GM18867 (cell line): ENCODE measurements around the gene PHACTR3.

Experiments used
- ATAC-seq: cut with Tn5 transposase; IDR thresholded peaks from one replicate; pipeline ENCODE4 v1.9.1; 2021; ENCODE audit warnings: mild to moderate bottlenecking, moderate library complexity; ENCODE audit not compliant: unreplicated experiment

The PHACTR3 gene

DNA sequence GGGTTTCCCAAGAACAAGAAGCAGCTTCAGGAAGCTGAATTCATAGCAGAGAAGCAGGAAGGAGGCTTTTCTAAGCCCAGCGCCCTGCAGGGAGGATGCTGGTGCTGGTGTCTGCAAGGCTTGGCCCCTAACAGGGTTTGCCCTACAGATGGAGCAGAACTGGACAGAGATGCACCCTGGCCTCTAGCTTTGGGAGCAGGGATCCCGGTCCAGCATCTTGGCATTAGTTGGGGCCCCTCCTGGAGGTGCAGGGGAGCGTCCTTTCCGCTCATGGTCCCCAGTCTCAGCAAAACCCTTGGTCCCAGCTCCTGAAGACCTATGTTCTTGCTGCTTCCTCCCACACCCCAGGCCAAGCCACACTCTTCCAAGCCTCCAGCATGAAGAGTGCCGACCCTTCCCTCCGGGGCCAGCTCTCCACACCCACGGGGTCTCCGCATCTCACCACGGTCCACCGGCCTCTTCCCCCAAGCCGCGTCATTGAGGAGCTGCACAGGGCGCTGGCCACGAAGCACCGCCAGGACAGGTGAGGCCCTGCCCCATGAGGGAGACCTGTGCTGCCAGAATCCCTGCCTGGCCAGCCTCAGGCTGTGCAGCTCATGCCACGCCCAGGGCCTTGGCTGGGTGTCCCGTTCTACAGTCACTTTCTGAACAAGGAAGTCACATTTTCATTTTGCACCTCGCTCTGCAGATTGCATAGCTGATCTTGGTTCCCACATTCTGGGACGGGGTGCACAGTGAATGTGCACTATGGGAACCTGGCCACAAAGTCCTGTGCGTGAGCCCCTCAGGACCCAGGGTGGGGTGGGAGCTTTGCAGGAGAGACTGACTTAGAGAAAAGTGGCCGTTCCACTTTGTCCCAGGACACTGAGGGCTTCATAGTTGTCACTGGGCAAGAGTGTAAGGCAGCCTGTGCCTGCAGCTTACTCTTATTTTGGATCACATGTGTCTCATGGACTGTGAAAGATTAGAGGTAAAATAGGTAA is 168.9 kb downstream of the PHACTR3 start:
- no peak for ATAC-seq

DNA sequence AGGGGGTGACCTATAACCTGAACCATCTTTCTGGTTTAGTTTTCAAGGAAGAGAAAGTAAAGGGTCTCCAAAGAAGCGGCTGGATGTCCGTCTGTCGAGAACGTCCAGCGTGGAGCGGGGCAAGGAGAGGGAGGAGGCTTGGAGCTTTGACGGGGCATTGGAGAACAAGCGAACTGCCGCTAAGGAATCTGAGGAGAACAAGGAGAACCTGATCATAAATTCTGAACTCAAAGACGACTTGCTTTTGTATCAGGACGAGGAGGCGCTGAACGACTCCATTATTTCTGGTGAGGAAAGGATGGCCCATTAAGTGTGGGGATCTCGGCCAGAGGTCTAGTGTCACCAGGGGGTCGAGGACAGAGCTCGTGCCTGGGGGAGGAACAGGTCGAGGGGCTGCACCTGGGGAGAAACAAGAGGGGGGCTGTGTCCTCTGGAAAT is 169.9 kb downstream of the PHACTR3 start:
- ATAC-seq, result no peak

DNA sequence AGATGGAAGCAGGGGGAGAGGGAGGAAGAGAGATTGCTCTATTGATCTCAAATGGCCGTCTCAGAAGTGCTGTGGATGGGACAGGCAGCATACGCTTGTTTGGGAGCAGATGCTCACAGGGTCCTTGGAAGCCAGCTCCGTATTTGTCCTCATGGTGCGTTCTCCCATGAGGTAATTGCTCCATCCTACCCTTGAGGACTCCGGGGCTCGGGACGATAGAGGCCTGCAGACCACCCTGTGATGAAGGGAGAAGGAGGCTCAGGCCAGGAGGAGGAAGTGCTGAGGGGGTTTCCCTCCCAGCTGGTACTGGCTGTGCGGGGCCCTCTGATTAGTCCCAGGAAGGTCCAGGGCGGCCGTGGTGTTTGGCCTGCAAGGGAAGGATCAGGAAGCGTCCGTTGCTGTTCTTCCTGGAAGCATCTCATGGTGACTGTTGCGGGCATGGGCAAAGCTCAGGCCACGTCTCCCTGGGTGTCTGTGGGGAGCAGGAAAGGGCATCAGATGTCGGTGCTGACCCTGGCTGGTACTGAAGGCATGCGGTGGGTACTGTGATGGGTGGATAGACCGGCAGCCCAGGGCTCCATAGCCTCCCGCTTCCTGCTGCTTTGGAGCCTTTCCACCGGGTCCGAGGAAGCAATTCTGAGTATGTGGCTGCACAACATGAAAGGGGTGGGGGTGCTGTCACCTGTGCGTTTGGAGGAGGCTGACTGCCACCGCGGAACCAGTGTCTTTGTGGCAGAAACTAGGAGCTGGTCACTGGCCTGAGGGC is 170.8 kb downstream of the PHACTR3 start:
- ATAC-seq, result no peak

DNA sequence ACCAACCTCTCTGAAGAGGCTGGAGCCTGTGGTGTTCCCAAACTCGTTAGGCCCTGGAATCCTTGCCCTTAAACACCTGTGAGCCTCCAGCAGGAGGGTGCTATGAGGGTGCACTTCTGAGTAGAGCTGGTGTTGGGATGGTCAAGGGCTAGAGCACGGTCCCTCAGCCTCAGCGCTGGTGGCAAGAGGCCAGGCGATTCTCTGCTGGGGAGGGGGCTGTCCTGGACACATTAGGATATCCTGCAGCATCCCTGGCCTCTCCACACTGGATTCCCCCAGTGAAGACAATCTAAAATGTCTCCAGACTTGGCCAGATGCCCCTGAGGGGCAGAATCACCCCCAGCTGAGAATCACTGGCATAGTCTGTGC is 171.3 kb downstream of the PHACTR3 start:
- no peak for ATAC-seq

DNA sequence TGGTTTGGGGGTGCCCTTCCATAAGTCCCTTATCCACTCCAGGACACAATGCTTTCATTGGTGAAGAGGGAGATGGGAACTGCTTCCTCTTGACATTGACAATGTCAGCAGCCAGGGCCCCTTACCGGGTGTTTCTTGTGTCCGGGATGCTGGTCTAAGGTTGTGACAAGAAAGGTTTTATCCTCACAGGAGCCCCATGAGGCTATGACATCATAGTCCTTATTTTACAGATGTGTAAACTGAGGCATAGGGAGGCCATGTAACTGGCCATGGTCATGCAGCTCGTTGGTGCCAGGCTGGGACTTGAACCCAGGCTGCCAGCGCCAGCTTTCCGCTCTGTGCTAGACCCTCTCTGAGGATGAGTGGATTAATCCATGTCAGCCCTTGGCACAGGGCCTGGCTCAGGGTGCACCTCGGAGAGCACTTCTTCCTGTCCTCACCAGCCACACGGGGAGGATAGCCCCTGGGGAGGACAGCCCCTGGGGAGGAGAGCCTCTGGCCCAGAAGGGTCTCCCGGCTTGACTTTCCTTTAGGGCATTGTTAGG is 171.8 kb downstream of the PHACTR3 start:
- no peak for ATAC-seq

DNA sequence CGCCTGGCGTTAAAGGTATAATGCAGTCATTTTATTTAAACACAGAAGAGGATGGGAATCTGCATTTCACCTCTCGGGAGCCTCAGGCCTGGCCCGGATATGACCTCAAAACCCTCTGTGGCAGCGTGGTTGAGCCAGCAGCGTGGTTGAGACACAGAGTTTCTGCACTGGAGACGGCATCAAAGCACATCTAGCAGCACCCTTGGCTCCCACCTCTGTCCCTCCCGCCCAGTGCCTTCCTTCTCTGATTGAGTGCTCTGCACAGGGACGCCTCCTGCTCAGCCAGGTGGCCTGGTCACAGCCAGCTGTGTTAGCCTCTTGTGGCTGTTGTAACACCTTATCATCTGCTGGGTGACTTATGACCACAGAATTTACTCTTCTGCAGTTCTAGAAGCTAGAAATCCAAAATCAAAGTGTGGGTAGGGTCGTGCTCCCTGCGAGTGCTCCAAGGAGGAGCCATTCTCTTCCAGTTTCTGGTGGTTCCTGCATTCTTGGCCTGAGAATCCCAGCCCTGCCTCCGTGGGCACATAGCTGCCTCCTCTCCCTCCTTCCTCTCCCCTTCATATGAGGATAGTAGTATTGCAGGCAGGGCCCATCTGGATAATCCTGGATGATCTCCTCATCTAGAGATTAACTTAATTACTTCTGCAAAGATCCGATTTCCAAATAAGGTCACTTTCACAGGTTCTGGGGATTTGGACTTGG is 172.4 kb downstream of the PHACTR3 start:
- ATAC-seq, result no peak

DNA sequence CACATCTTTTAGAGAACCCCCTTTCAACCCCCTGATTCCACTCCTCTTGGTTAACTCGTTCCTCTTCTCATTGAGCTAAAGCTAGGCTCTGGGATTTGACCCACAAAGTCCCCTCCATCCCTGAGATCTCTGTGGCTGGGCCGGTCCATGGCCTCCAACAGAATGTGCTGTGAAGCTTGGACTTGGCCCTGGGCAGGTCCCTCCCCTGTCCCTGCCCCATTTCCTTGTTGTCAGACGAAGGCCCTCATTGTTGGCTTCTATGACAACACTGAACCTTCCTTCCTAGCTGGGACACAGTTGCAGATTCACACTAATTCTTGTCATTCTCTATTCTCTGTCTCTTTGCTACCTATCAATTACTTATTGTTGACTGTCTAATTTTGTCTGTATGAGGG is 173.0 kb downstream of the PHACTR3 start:
- no peak for ATAC-seq

DNA sequence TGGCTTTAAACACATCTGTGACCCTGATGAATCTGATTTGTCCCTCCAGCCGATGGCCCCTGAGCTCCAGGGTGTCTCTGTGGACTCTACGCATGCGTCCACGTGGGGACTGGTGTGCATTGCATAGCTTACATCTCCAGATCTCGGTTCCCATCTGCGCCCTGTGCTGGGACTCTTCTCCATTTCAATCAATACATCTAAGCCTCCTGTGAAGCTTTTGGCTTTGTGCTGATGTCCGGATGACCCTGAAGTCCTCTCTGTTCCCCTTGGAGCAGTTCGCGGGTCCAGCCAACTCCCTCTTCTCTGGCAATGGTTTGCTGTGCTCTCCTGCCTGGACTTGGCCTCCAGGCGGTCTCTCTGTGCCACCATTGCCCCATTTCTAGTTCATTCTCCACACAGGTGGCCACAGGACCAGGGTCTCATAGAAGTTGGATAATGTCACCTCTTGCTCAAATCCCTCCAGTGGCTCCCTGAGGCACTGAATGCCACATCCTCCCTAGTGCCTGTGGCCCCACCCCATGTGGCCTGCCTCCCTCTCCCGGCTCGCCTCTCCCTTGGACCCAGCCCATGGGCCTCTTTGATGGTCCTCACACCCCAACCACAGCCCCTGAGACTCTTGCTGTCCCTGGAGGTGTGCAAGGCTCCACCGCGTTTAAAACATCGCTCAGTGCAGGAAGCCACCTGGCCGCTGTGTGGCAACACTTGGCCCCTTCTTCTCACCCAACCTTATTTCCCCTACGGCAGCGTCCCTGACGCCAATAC is 173.7 kb downstream of the PHACTR3 start:
- no peak for ATAC-seq

DNA sequence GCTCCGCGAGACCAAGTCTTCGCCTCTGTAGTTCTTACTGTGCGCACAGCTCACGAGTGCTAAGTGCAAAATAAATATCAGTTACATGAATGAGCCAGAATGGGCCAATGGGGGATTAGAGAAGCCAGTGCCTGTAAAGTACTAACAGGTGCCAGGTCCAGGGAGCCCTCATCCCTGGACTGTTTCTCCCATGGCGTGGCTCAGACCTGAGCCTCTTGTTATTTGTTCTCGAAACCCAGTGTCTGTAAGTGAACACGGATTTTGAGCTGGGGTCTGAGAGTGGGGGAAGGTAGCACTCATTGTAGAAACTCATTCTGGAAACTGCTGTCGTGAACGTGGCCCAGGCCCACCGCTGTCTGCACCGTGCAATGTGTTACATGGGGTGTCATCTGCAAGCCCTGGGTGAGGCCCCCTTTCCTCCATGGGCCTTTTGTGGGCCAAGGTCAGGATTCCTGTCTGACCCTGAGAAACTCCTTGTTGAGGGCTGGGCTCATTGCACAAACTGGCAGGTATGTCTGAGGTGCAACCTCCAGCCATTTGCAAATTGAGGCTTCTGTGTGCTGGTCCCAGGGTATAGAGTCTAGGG is 174.4 kb downstream of the PHACTR3 start:
- no peak for ATAC-seq

DNA sequence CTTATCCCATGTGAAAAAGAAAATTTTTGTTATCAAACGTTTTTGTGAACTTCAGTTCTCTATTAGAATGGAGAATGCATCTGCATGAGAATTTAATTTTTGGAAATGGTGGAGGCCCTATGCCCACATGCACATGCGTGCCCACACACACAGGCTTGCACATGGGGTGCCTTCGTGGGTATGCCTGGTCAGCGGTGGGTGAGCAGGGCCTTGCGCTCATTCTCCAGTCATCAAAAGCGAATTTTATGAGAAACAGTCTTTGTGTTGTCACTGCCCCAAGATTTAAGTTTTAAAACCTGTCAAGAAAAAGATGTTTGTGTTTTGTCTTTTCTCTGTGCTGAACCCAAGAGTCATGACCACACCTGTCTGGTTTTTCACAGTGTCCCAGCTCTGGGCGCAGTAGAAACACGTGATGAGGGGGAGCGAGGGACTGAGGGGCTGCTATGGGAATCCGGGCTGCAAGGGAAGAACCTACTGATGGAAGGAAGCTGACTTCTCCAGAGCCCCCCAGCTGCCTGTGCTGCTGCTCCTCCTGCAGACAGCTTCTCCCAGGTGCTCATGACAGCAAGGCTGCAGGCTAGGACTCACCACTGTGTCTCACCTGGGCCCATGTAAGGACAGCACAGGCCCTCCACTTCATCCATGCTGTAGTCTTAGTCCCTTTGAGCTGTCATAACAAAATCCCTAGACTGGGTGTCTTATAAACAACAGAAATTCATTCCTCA is 175.5 kb downstream of the PHACTR3 start:
- ATAC-seq, result no peak

DNA sequence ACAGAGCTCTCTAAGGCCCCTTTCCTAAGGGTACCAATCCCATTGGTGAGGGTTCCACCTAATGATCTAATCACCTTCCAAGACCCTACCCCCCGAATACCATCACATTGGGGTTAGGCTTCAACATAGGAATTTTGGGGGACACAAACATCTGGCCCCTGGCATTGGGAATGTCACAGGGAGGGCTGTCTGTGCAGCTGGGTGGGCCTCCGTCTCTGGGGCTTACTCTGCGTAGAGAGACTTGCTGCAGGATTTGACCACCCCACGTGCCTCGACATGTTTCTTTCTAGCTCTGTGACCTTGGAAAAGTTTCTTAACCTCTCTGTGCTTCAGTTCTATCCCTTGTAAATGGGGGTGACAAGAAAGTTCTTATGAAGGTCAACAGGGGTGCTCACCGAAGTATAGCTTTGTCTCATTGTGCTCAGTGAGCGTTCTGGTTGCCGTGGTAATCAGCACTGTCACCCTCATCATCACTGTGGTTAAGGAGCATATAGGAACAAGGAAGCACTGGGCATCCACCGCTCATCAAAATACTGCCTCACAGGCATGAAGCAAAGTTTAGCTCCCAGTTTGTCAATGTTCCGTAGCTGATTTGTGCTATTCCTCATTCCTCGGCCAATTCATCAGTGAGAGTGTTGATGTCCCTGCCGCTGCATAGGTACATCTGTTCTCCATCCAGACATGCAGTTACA is 176.3 kb downstream of the PHACTR3 start:
- ATAC-seq, result no peak

DNA sequence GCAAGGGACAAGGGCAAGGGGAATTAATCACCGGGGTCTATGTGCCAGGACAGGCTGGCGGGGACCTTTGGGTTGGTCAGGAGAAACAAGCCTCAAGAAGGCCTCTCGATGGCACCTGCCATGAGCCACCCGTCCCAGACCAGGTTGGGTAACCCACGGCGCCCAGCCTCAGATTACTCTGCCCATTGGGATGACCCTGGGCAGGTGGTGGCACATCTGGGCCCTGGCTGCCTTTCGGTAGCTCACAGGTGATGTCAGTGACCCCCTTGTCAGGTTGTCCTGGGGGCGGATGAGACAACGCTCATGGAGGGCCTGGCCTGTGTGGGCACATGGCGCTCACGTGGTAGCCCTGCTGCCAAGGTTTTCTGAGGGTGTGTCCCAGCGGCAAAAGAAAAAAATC is 176.9 kb downstream of the PHACTR3 start:
- ATAC-seq, result no peak

DNA sequence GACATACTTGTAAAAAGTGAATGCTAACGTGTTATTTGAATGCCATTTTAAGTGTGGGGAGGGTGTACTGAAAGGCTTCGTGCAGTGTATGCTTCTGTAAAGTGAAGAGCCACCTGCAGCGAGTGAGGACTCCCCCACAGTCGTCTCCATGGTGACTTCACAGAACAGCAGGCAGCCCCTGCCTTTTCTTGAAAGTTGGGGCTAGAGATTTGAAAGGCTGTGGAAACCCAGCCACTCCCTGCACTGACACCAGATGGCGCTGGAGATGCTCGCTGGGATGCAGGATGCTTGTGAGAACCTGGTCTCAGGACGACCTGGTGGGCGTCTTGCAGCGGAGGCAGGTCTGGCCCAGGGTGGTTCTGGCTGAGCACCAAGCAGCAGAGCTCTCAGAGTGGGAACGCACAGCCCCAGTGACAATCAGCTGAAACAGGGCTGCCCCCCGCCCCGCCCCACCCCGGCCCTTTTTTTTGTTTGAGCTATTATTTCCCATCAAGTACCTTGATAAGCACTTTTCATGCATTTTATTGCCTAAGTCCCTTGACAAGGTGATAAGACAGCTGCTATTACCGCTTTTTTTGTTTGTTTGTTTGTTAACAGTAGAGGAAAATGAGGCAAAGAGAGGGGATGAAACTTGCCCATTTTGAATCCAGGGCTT is 178.8 kb downstream of the PHACTR3 start:
- no peak for ATAC-seq

DNA sequence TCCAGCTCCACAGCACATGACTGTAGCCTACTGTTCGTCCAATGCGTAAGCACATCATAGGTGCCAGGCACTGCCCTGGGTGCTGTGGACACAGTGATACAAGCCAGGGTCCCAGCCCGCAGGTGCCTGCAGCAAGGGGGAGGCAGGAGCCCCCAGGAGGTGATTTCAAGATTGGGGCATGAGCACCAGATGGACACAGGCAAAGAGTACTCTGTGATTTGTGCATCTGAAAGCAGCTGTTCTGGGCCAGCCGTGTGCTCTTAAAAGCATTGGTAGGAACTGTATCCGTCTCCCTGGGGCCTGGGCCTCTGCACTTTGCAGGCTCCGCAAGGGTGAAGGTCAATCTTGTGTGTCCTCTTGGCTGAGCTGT is 179.3 kb downstream of the PHACTR3 start:
- ATAC-seq, result no peak

DNA sequence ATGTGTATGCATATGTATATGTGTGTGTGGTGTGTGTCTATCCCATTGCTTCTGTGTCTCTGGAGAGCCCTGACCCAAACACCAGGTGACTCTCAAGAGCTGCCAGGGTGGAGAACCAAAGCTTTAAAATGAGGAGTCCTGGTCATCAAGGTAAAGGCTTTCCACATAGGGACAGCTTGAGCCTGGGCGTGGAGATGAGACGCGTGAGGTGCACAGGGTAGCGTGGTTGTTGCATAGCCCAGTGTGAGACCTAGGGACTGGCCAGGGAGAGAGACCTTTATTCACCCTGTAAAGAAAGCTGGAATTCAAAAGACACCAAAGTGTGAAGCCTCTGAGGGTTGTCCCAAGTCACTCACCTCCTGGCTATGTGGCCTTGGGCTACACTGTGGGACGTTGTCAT is 180.0 kb downstream of the PHACTR3 start:
- ATAC-seq, result no peak

DNA sequence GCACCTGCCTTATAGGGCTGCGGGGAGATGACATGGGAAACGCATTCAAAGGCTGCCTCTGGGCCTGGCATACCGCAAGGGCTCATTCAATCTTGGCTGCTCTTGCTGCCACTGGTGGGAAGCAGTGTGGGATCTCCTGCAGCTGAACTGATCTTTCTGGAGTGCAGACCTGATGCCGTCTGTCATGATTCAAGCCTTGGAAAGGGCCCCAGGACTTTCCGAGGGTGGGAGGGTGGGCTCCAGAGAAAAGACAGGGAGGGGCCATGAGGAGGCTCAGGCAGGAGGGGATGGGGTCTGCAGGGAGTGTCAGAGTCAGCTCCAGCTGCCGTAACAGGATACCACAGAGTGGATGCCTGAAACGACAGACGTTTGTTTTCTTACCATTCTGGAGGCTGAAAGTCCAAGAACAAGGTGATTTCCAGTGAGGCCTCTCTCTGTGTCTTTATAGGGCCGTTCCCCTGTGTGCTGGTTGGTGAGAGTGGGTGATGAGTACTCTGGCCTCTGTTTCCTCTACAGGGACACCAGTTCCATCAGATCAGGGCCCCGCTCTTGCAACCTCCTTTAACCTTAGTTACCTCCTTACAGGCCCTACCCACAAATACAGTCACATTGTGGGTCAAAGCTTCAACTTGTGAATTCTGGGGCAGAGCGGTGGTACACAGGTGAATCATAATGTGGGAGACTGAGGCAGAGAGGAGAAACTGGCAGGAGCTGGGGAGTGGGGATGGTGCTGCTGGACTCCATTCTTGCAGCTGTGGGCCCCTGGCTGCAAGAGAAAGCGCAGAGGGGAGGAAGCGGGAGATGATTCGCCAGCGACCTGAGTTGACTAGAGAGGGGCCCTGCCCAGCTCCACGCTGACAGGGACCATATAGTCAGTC is 180.7 kb downstream of the PHACTR3 start:
- no peak for ATAC-seq

DNA sequence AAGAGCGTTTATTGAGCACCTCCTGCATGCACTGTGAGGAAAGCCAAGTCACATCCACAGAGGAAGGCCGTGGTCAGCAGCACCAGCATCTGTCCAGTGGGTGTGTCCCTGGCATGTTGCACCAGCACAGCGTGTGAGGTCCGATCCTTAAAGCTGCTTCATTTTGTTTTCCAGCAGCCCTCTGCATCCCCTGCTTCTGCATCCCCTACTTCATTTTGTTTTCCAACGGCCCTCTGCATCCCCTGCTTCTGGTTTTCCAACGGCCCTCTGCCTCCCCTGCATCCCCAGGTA is 181.3 kb downstream of the PHACTR3 start:
- no peak for ATAC-seq
